IPS-NIHi7 (cell line): ENCODE data around the gene TBC1D22B.

ENCODE experiments used
- DNase-seq: peaks from one replicate; pipeline ENCODE4 v3.0.0; 2012; ENCODE audit warnings: mixed read lengths; ENCODE audit errors: extremely low spot score

TBC1D22B gene, protein sequence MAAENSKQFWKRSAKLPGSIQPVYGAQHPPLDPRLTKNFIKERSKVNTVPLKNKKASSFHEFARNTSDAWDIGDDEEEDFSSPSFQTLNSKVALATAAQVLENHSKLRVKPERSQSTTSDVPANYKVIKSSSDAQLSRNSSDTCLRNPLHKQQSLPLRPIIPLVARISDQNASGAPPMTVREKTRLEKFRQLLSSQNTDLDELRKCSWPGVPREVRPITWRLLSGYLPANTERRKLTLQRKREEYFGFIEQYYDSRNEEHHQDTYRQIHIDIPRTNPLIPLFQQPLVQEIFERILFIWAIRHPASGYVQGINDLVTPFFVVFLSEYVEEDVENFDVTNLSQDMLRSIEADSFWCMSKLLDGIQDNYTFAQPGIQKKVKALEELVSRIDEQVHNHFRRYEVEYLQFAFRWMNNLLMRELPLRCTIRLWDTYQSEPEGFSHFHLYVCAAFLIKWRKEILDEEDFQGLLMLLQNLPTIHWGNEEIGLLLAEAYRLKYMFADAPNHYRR

DNA sequence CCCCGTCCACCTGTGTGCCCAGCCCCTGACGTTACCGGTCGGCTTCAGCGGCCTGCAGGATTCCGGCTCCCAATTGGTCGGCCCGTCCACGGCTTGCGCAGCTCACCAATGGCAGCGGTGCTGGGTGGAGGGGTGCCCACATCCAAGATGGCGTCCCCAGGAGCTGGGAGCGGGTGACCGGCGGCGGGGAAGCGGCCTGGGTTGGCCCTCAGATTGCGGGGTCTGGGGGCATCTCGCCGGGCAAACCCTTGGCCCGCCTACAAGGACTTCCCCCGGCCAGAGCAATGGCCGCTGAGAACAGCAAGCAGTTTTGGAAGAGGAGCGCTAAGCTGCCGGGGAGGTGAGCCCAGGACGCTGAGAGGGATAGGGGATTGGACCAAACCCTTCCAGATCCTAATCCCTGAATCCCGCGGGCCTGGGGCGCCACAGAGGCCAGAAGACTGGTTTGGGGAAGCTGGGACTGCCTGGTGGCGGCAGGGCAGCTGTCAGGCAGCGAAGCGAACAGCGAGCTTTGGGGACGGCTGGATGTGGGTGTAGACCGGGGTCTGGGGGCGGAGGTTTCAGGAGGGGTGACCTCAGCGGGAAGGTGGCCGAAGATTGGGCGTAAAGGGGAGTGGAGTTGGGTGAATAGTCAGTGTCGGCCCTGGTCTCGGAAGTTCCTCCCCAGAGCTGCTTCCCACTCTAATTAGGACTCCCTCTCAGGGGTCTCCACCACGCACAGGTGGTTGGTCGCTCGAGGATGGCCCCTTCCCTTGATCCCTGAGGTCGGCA lies at the start of gene TBC1D22B, which contains the start of gene TMEM217:
TSS of gene TBC1D22B (plus strand) at position 139 of the 771 bp plus-strand sequence. CDS start at position 285, 146 bp downstream.
TSS of gene TMEM217 (minus strand) at position 511 of the 771 bp plus-strand sequence. CDS start 39,114 bp downstream, outside the sequence.
- DNase-seq = peak; percentile 100

DNA sequence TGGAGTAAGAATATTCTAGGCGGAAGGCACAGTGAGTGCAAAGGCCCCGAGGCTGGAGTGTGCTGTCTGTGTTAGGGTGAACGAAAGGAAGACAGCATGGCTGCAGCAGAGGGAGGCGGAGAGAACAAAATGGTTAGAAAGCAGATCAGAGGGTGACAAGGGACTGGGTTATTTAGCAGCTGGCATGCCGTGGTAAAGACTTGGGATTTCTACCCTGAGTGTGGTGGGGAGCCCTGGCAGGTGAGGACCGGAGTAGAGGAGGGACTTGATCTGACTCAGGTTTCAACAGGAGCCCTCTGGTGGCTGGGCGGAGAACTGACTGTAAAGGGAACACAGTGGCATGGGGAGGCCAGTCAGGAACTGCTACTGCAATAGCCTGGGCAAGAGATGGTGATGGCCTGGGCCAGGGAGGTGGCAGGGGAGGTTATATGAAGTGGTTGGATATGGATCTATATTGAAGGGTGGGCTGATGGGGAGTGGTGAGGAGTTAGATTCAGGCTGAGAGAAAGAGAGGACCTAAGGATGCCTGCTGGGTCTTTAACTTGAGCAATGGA lies 49.6 kb upstream of the TBC1D22B start:
- DNase-seq = peak; percentile 93

DNA sequence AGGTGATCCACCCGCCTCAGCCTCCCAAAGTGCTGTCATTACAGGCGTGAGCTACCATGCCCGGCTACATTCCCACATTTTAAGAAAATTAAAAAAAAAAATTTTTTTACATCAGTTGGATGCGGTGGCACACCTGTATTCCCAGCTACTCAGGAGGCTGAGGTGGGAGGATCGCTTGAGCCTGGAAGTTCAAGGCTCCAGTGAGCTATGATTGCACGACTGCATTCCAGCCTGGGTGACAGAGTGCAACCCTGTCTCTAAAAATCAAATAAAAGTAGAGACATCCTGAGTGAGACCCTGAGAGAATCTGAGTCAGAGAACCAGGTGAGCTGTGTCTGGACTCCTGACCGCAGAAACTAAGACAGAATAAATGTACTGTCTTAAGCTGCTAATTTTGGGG lies 48.8 kb upstream of the TBC1D22B start:
- DNase-seq = no peak

DNA sequence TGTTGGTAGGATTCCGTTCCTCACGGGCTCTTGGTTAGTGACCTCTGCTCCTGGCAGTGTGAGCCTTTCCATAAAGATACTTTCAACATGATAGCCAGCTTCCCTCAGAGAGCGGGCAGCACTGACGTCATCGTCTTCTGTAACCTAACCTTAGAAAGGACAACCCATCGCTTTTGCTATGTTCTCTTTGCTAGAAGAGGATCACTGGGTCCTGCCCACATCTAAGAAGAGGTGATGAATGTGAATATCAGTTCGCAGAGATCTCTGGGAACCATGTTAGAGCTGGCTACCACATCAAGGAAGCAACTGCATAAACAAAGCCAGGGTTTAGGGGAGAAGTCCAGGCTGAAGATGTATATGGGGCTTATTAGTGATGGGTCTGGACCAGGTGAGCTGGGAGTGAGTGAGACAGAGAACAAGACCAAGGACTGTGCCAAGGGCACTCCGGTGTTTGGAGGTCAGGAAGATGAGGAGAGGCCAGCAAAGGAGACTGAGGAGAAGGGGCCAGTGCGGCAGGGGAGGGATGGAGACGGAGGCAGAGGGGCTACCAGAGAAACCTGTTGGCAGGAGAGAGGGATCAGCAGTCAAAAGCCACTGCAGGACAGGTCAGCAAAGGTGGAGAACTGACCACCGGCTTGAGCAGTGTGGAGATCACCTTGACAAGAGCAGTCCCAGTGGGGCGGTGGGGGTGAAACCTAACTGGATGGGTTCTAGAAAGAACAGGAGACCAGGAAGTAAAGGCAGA lies 47.9 kb upstream of the TBC1D22B start:
- no peak for DNase-seq

DNA sequence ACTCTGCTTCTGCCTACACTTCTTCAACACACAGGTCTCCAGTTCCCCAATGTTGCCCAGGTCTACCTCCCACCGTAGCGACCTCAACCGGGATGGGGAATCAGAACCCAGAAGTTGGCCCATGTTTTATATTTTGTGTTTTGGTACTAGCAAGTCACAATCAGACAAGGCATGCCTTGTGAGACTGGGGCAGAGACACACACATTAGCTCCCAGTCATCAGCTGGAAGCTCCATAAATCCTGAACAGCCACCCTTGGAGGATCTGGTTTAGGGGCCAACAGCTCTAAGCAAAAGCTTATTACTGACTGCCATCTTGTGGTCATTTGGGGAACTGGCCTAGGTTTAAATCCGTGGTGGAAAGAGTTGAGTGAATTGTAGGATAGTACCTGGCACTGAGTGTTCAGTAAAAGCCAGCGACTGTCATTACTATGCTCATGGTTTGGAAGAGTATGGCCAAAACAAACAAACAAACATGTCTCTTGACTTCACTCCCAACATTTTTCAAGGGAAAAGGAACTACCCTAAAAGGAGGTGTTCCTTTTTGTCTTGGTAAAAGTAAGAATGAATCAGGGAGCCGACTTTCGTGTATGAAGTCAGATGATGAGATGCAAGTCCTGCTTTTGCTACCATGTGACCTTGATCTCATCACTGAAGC lies 47.1 kb upstream of the TBC1D22B start:
- peak; percentile 81 for DNase-seq

DNA sequence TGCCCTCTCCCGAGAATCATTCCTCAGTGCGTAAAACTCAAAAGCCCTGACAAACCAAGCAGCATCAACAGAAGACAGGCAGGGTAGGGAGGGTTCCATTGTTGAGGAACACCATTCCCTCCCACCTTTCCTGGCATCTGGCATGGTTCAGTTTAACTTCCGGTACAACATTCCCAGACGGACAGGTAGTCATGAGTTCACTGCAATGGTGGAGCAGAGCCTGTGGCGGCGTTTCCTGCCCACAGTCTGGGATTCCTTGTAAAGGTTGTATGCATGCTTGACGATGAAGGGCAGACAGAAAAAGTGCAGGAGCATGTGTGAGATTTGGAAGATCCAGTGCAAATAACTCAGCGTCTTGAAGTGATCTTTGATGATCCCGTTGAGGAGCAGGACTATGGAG lies 45.3 kb upstream of the TBC1D22B start:
- no peak for DNase-seq

DNA sequence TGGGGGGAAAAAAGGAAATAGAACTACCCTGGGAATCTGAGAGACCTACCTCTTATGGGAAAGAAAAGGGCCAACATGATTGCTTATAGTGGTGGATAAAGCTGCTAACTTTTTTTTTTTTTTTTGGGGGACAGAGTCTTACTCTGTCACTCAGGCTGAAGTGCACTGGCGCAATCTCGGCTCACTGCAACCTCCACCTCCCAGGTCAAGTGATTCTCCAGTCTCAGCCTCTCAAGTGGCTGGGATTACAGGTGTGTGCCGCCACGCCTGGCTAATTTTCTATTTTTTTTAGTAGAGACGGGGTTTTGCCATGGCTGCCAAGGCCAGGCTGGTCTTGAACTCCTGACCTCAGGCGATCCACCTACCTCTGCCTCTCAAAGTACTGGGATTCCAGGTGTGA lies 39.5 kb upstream of the TBC1D22B start:
- no peak for DNase-seq

DNA sequence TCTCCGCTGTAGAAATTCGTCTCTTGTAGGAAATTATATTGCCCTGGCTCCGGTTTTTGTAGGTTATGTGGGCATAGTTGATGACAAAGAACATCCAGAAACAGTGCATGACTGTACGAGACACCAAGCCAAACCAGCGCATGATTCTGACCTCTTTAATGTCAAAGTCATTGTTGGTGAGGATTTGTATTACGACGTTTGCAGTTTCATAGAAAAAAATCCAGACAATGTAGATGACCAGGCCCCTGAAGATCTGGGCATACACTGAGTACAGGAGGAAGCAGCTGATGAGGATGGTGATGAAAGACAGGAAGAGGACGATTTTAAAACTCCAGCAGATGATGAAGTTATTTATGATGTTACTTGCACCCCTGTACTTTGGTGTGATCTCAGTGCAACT lies 39.1 kb upstream of the TBC1D22B start:
- DNase-seq = no peak

DNA sequence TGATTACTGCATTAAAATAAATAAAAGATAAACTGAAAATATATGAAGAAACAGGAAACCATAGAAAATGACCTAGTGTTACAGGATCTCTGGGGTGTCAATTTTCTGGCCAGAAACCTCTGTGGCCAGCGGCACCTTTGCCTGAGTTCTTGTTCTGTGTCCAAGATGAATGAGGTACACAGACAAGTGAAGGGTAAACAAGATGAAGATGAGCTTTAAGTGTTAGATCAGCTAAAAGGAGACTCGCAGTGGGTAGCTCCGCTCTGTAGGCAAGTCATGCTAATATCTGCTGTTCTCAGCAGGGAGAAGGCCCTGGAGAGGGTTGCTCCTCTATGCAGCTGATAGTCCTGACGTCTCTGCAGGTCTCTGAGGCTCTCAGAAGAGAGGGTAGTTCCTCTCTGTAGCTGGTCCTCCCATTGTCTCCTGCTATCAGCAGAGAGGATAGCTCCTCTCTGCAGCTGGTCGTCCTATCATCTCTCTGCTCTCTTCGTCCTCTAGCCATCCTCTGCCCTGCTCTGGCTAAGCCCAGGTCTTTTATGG lies 35.9 kb upstream of the TBC1D22B start:
- DNase-seq = peak; percentile 15

DNA sequence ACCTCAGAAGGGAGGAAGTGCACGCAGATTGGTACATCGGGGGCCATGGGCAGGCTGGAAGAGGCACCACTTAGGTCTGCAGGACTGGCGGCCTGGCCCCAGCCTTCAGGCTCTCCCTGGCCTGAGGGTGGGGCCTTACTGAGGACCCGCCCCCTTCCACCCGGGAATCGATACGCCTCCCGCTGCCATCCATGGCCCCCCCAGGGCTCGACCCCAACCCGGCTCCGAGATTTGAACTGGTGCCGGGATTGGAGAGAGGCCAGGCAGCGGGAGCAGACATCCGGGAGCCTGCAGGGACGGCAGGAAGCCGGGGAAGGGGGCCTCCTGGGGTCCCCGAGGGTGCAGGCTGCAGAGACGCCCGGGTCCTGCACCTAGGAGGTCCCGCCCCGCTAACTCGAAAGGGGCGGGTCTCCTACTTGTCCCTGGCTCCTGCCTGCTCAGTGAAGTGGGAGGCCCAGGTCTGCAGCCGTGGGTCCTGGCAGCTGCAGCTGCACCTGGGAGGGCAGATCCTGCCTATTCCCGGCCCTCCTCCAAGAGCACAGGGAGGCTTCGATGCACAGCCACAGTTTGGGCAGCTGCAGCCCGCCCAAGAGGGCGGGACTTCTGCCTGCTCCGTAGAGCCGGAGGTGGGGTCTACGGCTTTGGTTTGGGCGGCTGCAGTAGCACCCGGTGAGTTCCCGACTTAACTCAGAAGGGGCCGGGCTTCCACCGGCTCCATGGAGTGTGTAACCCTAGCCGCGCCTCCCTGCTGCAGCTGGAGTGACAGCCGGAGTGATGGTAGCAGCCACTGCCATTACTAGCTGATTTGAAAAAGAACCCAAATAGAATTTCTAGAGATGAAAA lies 35.2 kb upstream of the TBC1D22B start:
- DNase-seq = peak; percentile 97

DNA sequence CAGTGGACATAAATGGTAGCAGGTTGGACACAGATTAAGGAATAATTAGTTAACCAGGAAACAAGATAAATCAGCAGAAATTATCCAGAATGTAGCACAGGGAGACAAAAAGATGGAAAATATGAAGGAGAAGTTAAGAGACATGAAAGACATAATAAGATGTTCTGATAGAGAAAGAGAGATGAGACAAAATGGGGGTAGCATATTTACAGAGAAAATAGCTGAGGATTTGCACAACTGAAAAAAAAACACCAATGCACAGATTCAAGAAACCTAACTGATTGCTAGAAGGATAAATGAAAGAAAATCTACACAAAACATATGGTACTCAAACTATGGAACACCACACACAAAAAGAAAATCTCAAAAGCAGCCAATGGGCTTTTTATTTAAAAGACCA lies 34.6 kb upstream of the TBC1D22B start:
- DNase-seq = no peak

DNA sequence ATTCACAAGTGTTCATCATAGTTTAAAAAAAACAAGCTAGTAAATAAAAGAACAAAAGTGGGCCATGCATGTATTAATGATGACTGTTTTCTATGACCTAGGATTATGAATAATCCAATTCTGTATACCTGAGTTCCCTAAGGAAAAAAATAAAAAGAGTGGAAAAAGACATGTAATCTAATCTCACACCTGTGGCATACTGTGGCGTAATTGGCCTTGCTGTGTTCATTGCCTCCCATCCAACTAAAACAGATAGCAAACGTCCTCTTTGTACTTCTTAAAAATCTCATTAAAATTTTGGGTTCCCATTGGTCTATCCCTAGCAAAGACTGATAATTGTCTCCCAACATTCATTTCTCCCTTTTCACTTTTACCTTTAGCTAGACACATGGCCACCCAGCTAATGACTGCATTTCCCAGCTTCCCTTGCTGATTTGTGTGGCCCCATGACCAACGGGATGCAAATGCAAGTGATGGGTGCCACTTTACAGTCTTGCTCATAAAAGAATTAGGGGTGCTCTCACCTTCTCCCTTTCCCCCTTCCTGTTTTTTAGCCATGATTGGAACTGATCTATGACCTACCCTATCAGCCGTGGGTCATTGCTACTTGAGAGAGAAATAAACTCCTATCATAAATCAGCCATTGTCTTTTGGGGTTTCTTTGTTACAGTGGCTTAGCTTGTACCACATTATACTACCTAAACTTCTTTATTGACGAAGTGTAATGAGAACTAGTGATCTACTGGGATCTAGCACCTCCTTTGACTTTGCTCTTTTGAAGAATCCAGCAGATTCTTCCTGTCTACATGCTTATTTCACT lies 32.0 kb upstream of the TBC1D22B start:
- no peak for DNase-seq

DNA sequence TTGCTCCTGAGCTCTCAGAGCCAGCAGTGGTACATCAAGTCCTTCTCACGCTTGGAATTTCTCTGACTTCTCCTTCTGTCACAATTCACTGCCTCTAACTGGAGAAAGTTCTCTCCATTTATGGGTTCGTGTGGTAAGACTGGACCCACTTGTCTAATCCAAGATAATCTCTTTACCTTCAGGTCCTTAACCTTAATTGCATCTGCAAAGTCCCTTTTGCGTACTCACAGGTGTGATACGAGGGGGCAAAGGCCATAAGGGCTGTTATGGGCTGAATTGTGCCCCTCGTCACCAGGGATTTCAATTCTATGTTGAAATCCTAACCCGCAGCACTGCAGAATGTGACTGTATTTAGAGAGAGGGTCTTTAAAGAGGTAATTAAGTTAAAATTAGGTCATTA lies 27.5 kb upstream of the TBC1D22B start:
- no peak for DNase-seq

DNA sequence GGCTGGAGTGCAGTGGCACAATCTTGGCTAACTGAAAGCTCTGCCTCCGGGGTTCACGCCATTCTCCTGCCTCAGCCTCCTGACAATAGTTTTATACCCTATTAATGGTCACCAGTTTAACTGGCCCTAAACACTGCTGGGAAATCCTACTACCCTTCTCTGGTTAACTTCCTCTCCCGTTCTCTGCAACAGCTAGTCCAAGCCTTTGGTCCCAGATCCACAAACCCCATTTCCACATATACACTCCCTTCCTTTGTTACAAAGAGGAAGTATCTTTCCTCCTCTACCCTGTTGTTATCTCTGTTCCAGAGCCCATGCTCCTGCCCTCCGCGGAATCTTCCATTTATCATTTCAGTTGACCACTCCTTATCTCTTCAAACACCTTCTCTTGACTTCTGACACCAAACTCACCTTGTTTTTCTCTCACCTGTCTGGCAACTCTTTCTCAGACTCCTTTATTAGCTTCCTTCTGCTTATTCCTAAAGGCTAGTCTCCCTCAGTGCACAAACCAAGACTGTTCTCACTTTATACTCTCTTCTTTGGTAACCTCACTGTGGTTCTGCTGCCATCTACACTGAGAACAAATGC lies 25.0 kb upstream of the TBC1D22B start:
- DNase-seq = no peak

DNA sequence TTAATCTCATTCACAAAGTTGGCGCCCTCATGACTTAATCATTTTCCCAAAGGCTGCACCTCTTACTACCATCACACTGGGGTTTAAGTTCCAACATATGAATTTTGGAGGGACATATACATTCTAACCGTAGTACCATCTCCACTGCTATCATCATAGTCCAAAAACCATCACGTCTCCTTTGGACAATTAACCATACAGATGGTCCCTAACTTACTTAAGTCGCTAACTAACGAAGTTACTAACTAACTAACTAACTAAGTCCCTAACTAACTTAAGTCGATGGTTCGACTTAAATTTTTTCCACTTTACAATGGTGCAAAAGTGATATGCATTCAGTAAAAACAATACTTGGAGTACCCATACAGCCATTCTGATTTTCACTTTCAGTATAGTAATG lies 24.0 kb upstream of the TBC1D22B start:
- no peak for DNase-seq

DNA sequence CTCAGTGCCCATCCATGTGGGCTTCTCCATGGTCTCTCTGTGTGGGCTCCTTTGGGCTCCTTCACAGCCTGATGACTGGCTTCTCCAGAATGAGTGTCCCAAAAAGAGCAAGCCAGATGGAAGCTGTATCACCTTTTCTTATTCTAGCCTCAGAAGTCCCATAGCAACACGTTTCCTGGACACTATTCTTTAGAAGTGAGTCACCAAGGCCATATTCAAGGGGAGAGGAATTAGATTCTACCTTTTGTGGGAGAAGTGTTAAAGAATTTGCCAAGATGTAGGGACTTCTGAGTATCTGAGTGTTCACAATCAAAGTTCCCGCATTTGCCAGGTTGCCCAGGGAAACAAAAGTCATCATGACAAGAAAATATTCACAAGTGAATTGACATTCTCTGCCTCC lies 20.7 kb upstream of the TBC1D22B start:
- no peak for DNase-seq

DNA sequence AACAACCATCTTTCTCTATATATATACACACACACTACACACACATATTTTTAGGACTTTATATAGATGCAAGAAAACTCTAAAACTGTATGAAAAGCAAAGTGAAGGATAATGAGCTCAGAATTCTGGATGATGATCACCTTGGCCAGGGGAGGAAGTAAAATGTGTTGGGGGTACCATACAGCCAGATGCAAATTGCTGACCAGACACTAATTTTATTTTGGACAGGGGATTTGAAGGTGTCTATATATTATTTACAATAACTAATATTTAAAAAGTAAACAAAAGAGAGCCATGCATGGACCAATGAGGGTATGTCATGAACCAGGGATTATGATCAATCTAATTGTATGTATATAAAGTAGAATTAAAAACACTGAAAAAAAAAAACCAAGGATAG lies 19.8 kb upstream of the TBC1D22B start:
- no peak for DNase-seq

DNA sequence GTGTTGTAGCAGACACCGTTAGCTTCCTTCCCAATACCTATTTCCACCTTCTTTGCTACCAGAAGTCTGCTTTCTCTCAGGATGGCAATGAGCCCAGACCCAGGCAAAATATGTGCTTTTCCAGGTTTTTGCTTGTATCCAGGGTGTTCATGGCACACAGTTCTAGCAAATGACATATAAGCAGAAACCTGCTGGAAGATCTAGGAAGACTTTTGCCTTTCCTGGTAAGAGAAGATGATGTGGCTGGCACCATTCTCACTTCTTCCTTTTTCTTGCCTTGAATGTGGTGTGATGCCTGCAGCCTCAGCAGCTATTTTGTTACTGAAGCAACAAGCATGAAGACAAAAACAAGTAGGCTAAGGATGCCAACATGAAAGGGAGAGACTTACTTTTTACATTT lies 19.2 kb upstream of the TBC1D22B start:
- no peak for DNase-seq

DNA sequence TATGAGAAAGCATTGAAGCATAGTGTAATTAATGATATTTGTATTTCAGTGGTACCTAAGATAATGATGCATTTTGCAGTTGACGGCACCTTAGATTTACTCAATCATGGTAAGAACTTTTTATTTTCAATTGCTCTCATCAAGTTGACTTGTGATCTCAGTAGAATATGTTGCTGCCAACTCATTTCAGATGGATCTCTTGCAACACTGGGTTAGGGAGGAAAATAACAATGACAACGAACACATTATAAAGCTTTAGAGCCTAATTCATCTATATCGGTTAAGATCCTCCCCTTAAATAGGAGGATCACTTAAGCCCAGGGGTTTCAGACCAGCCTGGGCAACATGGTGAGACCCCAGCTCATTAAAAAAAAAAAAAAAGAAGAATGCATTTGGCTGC lies 18.0 kb upstream of the TBC1D22B start:
- no peak for DNase-seq
